Muscle of arm (tissue), 12 donors: Measurements from ENCODE around the gene LRCH3. TPM values are rescaled to one million over a fixed set of nuclear protein-coding genes. Genes with fewer than 3 reads are reported as not detected.
"Not testable (repeated sequence)": the region's sequence is repeated elsewhere in the genome, so short reads cannot be mapped to it uniquely, and the experiment has no call there.

Experiments
- DNase-seq: peaks from one replicate; pipeline ENCODE4 v3.0.0-alpha.2; 2013
- polyA plus RNA-seq, 12 donors: library from polyadenylated mRNA; unstranded; fragments of 120-200 nt; gene quantifications; one replicate each; pipeline ENCODE4 v1.2.1, GENCODE V29; 2013; ENCODE audit not compliant: insufficient read length in 12 of 12

The LRCH3 gene
- polyA plus RNA-seq, 12 donors = 14.2 to 54.5 (median 30.1) TPM; not detected in 1

DNA sequence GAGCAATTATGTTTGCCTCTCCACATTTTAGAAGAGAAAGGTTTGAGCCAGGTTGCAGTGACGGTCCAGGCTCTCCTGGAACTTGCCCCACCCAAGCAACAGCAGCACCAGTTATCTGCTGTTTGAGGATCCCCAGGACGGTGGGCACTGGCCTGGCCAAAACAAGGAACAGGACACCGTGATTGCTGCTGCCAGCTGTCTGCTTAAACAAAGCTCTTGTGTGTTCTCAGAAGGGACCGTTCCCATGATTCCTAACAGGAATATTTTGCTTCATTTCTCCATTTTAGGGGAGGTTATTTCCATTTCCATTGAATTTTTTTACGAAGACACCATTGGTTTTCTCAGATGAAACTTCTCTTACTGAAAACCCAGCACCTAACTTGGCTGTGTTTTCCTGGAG lies 92.5 kb downstream of the LRCH3 start:
- no peak for DNase-seq

DNA sequence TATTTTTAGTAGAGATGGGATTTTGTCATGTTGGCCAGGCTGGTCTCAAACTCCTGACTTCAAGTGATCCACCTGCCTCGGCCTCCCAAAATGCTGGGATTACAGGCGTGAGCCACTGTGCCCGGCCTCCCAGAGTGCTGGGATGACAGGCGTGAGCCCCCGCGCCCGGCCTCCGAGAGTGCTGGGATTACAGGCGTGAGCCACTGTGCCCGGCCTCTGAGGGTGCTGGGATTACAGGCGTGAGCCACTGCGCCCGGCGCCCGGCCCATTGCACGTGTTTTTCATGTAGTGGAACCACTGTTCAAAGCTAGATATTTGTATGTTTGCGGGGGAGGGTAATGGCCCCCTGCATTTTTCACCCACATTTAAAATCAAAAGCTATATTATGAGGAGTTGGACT lies 93.3 kb downstream of the LRCH3 start:
- DNase-seq = not testable (repeated sequence)

DNA sequence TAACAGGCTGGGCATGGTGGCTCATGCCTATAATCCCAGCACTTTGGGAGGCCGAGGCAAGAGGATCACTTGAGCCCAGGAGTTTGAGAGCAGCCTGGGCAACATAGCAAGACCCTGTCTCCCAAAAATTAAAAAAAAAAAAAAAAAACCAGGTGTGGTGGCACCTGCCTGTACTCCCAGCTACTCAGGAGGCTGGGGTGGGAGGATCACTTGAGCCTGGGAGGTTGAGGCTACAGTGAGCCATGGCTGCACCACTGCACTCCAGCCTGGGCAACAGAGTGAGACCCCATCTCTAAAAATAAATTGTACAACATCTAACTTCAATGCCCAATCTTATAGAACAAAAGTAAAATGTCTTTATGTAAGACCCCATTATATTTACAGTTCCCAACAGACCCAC lies 95.0 kb downstream of the LRCH3 start:
- not testable (repeated sequence) for DNase-seq

DNA sequence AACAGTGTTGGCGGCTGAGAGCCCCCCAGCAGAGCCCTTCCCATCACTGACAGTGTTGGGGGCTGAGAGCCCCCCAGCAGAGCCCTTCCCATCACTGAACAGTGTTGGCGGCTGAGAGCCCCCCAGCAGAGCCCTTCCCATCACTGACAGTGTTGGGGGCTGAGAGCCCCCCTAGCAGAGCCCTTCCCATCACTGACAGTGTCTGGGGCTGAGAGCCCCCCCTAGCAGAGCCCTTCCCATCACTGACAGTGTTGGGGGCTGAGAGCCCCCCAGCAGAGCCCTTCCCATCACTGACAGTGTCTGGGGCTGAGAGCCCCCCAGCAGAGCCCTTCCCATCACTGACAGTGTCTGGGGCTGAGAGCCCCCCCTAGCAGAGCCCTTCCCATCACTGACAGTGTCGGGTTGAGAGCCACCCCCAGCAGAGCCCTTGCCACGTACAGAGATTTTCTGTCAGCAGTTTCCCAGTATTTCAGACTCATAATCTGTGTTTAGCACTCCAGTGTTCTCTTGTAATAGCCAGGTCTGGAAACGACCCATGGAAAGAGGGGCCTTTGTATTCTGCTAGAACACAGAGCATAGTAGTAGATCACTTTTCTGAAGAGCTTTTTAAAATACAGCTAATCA lies 96.5 kb downstream of the LRCH3 start:
- DNase-seq = not testable (repeated sequence)

DNA sequence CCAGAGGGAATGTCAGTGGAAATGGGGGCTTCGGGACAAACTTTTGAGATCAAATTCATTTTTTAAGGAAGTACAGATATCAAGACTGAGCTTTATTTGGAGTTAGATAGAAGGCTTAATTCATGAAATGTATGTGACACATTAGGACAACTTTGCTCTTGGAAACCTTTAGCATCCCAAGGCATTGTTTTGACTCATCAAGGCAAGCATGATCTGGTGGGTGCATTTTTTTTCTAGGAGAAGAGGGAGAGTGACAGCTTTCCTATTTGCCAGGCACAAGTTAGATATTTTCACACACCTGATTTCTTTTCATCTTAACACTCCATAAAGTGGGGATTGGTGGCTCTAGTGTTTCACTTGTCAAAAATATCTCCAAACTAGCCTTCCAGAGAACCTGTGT lies 97.5 kb downstream of the LRCH3 start:
- DNase-seq = no peak

DNA sequence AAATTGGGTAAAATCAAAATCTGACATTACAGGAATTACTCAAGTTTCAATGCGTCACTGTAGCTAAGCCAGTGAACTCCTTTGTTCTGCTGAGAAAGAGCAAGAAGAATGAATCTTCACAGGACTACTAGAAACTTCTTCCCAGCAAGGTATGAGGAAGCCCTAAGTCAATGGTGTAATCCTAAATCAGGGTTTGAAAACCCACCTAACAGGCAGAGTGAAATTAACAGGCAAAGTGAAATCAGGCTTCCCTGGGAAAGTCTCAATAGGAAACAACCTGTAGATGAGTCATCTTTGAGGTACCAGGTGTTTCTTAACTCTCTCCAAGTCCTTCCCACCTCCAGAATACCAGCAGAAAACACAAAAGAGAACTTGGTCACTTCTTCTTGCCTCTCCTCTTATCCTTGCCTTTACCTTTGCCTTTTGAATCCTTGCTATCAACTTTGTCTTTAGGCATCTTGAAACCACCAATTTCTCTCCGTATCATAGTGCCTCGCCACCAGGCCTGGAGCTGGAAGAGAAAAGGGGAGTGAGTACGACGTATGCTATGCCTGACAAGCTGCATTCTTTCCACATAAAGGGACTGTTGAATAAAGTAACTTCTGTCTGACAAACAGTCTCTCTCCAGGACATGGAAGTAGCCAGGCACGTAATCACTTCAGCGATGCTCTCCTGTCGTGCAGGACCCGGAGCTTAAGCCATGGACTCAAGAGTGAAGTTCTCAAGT lies 98.3 kb downstream of the LRCH3 start:
- DNase-seq = no peak

DNA sequence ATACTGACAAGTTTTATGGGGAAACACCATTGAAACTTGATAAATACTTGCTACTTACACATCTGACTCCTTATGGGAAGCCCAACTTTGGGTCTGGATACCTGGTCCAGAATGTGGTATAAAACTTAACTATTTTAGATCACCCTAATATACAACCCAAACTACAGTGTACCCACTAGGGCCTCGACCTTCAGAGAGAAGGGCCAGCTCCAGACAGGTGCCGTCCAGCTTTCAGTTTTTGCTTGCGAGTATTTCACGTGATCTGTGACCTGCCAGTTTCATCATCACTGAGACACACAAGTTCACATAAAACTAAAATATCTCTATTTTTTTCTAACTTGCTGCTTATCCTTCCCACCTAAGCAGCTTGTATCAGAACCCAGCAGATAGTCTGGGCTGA lies 99.6 kb downstream of the LRCH3 start:
- no peak for DNase-seq

DNA sequence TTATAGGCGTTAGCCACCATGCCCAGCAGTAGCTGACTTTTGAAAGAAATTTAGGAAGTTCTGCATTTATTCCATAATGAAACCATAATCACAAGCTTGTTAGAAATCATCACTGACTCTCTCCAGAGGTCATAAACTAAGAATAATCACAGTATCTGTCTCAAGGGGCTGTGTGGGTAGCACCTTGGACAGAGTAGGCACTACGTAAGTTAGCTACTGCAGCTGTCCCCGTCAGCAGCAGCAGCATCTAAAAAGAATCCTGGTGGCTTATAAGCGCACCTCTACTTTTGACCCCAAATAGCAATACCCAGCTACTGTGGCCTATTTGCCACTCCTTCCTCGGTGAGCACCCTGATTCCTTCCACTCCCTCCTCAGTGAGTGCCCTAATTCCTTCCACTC lies 101.1 kb downstream of the LRCH3 start:
- no peak for DNase-seq

DNA sequence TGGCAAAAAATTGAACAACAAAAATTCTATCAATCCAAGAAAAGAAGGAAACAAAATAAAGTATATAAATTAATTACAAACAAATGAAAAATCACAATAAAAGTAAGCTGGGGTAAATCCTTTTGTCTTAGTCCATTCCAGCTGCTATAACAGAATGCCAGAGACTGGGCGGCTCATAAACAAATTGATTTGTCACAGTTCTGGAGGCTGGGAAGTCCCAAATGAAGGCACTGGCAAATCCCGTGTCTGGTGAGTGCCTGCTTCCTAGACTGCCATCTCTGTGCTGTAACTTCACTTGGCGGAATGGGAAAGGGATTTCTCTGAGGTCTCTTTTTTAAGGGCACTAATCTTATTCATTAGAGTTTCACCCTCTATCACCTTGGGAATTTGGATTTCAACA lies 105.4 kb downstream of the LRCH3 start:
- DNase-seq = no peak

DNA sequence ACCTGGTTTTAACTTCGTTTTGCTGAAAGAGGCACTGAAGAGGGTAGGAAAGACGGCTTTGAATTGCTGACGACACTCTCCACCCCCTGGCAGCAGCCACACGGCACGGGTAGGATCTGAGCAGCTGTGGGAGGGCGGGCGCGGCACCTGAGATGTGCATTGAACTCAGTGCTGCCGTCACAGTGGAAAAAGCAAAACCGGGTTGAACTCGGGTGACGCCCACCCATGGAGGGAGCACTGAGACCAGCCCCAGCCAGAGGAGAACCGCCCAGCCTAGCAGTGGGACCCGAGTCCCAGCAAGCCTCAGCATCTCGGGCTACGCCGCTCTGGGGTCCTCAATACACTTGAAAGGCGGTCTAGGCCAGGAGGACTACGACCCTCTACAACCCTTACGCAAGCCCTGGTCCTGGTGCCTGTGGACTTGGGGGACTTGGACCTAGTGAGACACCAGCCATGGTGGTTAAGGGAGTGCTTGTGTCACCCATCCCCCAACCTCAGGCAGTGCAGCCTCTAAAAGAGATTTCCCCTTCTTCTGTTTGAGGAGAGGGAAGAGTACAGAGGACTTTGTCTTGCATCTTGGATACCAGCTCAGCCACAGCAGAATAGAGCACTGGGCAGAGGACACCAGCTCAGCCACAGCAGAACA lies 108.9 kb downstream of the LRCH3 start:
- DNase-seq = no peak

DNA sequence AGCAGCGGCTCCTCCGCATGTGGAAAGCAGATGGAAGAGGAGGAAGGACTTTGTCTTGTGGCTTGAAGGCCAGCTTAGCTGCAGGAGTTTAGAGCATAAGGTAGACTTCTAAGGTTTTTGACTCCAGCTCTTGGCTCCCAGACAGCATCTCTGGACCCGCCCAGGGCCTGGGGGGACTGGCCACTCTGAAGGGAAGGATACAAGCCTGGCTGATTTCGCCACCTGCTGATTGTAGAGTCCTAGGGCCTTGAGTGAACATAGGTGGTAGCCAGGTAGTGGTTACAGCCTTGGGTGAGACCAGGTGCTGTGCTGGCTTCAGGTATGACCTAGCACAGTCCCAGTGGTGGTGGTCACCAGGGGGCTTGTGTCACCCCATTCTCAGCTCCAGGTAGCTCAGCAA lies 110.6 kb downstream of the LRCH3 start:
- DNase-seq = no peak

DNA sequence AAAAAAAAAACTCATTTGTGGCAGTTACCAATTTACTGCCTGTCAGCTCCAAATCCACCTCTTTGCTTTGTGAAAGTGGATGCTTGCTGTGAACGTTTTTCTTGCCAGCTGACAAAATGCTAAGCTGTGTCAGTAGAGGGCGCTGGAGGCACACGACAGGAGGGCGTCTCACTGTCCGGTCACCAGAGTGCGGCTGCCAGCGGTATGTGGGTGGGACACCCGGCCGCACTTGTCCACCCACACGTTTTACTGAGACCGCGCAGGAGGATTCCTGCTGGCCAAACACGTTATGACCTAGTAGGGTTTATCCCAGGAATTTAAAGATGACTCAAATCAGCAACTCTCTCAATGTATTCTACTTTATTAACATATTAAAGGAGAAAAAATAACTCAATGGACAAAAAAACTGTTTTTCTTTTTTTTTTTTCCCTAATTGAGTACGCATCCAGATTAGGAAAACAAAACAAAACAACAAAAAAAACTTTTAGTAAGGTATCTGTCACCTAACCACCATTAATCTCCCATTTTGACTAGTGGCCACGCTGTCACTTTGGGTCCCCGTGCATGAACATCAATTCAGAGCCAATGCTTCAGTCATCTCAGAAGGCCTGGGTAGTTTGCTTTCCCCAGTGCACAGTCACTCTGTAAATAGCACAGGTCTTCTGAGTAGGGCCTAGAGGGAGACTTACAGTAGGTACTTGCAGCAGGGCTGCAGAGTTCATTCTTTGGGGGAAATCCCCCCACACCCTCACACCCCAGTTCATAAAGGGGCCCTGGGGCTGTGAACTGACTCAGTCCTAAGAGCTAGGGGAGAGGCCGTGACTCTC lies 115.2 kb downstream of the LRCH3 start:
- DNase-seq = peak; percentile 91

DNA sequence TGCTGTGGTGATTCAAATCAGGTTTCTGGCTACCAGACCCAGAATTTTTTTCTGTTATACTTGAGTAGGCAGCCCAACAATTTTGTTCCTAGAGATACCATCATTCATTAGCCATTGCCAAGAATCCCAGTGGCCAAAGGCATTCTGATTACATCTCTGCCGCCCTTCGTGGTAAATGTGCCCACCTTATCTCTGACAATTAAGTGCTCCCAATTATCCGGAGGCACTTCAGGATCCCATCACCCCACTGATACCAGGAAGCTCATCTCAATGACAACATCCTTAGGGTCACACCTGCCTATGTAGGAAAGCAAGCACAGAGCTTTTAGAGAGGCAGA lies 115.8 kb downstream of the LRCH3 start:
- DNase-seq = no peak

DNA sequence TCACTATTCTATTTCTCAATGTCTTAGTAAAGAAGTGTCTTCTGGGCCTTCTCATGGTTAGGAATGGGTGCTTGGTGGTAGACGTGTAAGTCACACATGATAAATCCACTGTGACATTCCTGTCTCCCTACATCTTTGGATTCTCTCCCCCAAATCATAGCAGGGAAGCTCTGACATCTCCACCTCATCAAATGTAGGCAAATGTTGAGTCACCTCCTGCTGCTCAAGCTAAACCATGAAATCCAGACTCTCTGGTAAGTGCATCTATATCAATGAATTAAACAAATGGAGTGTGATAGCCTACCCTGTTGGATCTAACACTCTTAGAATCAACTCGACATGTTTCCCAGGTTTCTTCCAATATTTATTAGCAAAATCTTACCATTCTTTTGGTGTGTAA lies 116.1 kb downstream of the LRCH3 start:
- no peak for DNase-seq

DNA sequence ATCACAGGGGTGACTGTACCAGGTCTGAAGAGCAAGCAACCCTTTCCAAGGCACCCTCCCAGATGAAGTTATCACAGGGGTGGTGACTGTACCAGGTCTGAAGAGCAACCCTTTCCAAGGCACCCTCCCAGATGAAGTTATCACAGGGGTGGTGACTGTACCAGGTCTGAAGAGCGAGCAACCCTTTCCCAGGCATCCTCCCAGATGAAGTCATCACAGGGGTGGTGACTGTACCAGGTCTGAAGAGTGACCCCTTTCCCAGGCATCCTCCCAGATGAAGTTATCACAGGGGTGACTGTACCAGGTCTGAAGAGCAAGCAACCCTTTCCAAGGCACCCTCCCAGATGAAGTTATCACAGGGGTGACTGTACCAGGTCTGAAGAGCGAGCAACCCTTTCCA lies 117.5 kb downstream of the LRCH3 start:
- not testable (repeated sequence) for DNase-seq

DNA sequence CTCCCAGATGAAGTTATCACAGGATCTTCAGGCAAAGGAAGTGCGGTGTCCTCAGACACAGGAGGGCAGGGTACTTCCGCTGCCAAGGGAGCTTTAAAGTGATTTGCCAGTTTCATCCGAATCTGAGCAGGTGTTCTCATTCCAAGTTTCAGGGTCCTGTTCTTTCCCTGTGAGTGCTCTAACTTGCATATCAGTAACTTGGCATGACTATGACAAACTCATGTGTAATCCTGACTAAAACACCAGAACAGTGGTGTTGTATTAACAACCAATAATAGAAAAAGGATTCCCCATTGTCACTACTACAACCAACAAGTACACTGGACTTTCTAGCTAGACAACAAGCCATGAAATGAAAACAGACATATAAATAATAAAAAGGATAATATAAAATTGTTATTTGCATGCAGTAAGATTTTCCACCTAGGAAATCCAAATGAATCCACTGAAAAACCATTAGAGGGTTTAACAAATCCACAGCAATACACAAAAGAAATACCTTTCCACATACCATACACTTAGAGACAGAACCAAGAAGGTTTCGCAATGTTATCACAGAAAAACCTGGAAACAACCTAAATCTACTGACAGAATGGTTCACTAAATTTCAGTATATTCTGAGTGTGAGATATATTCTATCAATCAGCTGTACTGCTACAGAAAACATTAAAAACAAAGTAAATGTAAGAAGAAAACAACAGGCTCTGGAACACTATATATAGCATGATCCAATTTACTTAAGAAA lies 118.1 kb downstream of the LRCH3 start:
- no peak for DNase-seq

DNA sequence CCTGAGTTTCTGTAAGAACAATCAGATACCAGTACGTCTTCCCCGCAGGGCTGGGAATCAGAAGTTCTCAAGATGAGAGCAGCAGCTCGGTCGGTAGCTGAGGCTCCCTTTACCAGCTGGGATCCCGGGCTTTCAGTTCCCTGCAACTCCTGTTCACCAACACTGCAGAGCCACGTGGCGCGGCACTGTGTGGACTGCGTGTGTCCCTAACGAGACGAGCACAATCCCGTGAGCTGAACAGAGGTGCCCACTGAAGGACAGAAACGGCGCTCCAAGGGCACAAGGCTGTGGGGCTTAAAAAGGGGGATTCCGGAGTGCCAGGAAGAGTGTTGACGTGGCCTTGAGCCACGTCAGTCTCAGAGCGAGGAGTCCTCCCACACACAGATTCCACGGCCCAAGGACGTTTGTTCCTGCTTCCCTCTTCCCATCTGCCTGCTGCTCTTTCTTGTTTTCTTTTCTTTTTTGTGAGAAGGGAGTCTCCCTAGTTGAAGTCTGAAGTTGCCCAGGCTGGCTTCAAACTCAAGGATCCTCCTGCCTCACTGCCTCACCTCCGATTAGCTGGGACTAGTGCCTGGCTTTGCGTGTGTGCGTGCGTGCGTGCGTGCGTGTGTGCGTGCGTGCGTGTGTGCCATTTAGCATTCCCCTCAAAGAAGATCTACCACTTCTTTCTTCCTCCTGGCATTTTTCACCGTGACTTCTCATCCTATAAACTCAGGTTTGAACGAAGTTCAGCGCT lies 121.9 kb downstream of the LRCH3 start:
- no peak for DNase-seq

DNA sequence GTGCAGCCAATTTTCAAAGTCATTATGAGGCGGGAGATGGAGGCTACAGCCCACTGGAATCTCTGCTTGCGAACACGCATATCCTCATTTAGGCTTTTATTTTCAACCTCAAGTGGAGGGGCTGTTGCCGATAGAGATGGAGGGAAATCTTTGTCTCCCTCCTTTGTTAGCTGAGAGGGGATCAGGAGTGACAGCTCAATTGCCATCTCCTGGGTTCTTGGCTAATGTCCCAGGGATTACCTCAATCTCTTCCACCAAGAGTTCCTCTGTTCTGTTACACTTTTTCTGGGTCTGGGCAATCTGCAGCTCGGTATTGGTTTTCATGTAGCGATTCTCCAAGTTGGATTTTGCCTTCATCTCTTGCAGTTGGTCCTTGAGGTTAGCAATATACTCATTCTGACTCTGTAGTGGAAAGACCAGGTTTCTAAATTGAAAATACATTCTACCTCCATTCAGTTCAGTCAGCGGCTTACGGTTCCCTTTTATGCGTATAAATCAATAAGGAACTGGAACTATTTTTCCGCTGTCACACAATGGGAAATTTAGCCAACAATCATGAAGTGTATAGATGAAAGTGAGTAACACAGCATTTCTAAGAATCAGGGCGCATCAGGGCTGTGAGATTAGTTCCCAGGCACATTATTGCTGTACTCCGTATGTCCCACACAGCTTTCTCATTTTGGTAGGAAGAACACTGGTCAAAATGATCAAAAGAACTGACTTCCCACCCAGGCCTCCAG lies 122.8 kb downstream of the LRCH3 start:
- DNase-seq = no peak

DNA sequence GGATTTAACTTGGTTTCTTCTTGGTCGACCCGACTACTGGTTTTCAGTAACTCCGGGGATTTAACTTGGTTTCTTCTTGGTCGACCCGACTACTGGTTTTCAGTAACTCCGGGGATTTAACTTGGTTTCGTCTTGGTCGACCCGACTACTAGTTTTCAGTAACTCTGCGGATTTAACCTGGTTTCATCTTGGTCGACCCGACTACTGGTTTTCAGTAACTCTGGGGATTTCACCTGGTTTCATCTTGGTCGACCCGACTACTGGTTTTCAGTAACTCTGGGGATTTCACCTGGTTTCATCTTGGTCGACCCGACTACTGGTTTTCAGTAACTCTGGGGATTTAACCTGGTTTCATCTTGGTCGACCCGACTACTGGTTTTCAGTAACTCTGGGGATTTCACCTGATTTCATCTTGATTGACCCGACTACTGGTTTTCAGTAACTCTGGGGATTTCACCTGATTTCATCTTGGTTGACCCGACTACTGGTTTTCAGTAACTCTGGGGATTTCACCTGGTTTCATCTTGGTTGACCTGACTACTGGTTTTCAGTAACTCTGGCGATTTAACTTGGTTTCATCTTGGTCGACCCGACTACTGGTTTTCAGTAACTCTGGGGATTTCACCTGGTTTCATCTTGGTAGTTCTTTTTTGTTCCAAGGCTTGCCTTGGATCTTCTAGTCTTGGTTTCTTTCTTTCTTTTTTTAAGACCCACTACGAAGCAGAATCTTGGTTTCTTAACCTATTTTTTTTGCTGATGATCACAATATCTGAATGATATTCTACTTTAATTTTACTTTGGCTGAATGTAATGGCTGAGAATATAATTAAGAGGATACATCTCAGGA lies 130.6 kb downstream of the LRCH3 start:
- DNase-seq = not testable (repeated sequence)
